Sigmoid colon (tissue), 7 donors: ENCODE measurements around the gene RNF182. TPM values are rescaled to one million over a fixed set of nuclear protein-coding genes. Genes with fewer than 3 reads are reported as not detected.

Experiments
- DNase-seq: peaks from one replicate; pipeline ENCODE4 v3.0.0-alpha.2; 2019
- H3K27ac ChIP-seq, 4 donors: fragments of 200-600 bp; sonication (generic); one replicate each; pipeline ENCODE4 v1.5.1; 2016 to 2019; ENCODE audit warnings: mild to moderate bottlenecking in 1 of 4
- H3K27me3 ChIP-seq, 3 donors: fragments of 200-600 bp; sonication (generic); one replicate each; pipeline ENCODE4 v1.5.1; 2019; ENCODE audit warnings: mild to moderate bottlenecking in 1 of 3
- H3K36me3 ChIP-seq, 4 donors: fragments of 200-600 bp; sonication (generic); one replicate each; pipeline ENCODE4 v1.5.1; 2016 to 2019
- H3K4me1 ChIP-seq, 4 donors: fragments of 200-600 bp; sonication (generic); one replicate each; pipeline ENCODE4 v1.5.1; 2017 to 2019
- H3K4me3 ChIP-seq, 4 donors: fragments of 200-600 bp; sonication (generic); one replicate each; pipeline ENCODE4 v1.5.1; 2017 to 2019; ENCODE audit warnings: mild to moderate bottlenecking in 2 of 4, moderate library complexity in 1 of 4
- H3K9me3 ChIP-seq, 4 donors: fragments of 200-600 bp in 3 of 4; sonication (generic) in 3 of 4; one replicate each; pipeline versions ENCODE4 v1.5.1 to v1.6.1; 2013 to 2019
- EP300 ChIP-seq, 4 donors: sonication (generic); formaldehyde crosslinking; IDR thresholded peaks; one replicate each; pipeline ENCODE4 v1.6.1; 2017; ENCODE audit warnings: antibody characterized with exemption in 4 of 4
- POLR2A ChIP-seq, 2 donors: fragments of 450-650 bp; IDR thresholded peaks; one replicate each; pipeline ENCODE4 v1.6.1; 2016; ENCODE audit warnings: antibody characterized with exemption in 2 of 2, mild to moderate bottlenecking in 2 of 2, moderate library complexity in 2 of 2
- POLR2AphosphoS5 ChIP-seq, 4 donors: sonication (generic); formaldehyde crosslinking; IDR thresholded peaks; one replicate each; pipeline ENCODE4 v1.6.1; 2017; ENCODE audit warnings: antibody characterized with exemption in 4 of 4
- WGBS, 2 donors: extraction: QIAGEN DNeasy Blood & Tissue Kit; methylation state at CpG; one replicate each; pipeline ENCODE4 v1.1.7; 2013; 5-methylcytosine and 5-hydroxymethylcytosine counted together
- intact Hi-C: fragments of 100-400 bp; cut with DNase I; formaldehyde crosslinking; loops from one replicate; pipeline ENCODE4 v1.15.1; 2023
- polyA plus RNA-seq, 3 donors: library from polyadenylated mRNA; stranded (reverse); fragments of 200-250 nt; gene quantifications; one replicate each; pipeline ENCODE4 v1.2.3, GENCODE V29; 2013
- total RNA-seq, 4 donors: library from RNA; depleted of rRNA; stranded (reverse); fragments of >200 nt; gene quantifications; one replicate each; pipeline ENCODE4 v1.1.0, GENCODE V29; 2016
- TF ChIP-seq, protein P1 (sequence below), 4 experiments: fragments of 450-650 bp in 3 of 4; fragments of 200-600 bp in 1 of 4; IDR thresholded peaks; one replicate each; pipeline ENCODE4 v1.5.1; 2016 to 2019; ENCODE audit warnings: antibody characterized with exemption in 4 of 4, mild to moderate bottlenecking in 3 of 4, moderate library complexity in 2 of 4
- donor health status: healthy with polysubstance abuse.
- donor health status: Bipolar disorder and iron deficiency.
- donor health status: healthy.

The RNF182 gene
- total and polyA plus RNA-seq, 7 donors = 0.06 to 0.71 (median 0.28) TPM; not detected in 2

DNA sequence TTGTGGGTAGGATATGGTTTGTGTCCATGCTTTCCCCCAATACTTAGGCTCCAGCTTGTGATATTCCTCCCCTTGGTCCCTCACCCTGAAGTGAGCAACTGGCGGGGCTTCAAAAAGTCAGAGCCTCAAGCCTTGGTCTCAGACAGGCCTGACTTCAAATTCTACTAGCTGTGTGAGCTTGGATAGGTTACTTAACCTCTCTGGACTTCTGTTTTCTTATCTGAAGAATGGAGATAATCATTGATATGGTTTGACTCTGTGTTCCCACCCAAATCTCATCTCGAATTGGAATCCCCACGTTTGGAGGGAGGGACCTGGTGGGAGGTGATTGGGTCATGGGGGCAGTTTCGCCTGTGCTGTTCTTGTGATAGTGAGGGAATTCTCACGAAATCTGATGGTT is 97.9 kb downstream of the RNF182 start:
- Histone ChIP-seq H3K27ac (no peak overlapping the region), H3K4me3 (no peak overlapping the region), H3K9me3 (no peaks in the 10 kb centered on the region), H3K27me3 (no peaks in the 10 kb centered on the region), H3K4me1 (no peaks in the 10 kb centered on the region), H3K36me3 (no peaks in the 10 kb centered on the region)
- intact Hi-C loops = no loop called here
- TF ChIP-seq EP300 (IDR thresholded peaks at IDR 0.05) = no peak
- TF ChIP-seq, protein P1, sequence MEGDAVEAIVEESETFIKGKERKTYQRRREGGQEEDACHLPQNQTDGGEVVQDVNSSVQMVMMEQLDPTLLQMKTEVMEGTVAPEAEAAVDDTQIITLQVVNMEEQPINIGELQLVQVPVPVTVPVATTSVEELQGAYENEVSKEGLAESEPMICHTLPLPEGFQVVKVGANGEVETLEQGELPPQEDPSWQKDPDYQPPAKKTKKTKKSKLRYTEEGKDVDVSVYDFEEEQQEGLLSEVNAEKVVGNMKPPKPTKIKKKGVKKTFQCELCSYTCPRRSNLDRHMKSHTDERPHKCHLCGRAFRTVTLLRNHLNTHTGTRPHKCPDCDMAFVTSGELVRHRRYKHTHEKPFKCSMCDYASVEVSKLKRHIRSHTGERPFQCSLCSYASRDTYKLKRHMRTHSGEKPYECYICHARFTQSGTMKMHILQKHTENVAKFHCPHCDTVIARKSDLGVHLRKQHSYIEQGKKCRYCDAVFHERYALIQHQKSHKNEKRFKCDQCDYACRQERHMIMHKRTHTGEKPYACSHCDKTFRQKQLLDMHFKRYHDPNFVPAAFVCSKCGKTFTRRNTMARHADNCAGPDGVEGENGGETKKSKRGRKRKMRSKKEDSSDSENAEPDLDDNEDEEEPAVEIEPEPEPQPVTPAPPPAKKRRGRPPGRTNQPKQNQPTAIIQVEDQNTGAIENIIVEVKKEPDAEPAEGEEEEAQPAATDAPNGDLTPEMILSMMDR (IDR thresholded peaks at IDR 0.05) = no peak
- no peak for TF ChIP-seq POLR2AphosphoS5 (IDR thresholded peaks at IDR 0.05)
- TF ChIP-seq POLR2A (IDR thresholded peaks at IDR 0.05) = no peak
- 78 to 90% methylated on average over 5 of the region's 5 CpGs for WGBS, 2 donors
- no peak for DNase-seq

DNA sequence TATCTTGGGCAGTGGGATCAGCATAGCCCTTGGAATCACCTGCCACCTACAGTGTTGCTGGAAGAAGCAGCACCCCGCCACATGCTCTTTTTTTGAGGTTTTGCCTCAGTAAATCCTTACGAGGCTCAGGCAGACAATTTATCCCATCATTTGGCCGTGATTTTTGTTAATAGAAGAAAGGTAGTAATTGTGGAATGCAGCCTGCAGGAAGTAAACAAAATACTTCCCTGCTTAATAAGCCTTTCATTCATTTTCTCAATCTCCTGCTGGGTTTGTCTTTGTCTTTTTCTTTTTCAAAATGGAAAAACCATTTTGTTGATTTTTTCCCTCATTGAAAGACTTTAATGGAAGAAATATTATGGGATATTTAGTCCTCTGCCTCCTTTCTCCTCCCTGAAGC is 99.1 kb downstream of the RNF182 start:
- WGBS, 2 donors = 70 to 79% methylated on average over 3 of the region's 3 CpGs
- DNase-seq = no peak
- Histone ChIP-seq H3K36me3 (no peaks in the 10 kb centered on the region), H3K4me1 (no peaks in the 10 kb centered on the region), H3K9me3 (no peaks in the 10 kb centered on the region), H3K27ac (no peak overlapping the region), H3K27me3 (no peaks in the 10 kb centered on the region), H3K4me3 (no peak overlapping the region)
- intact Hi-C loops = no loop called here
- TF ChIP-seq, protein P1 (IDR thresholded peaks at IDR 0.05) = no peak
- no peak for TF ChIP-seq POLR2AphosphoS5 (IDR thresholded peaks at IDR 0.05)
- TF ChIP-seq EP300 (IDR thresholded peaks at IDR 0.05) = no peak
- no peak for TF ChIP-seq POLR2A (IDR thresholded peaks at IDR 0.05)

DNA sequence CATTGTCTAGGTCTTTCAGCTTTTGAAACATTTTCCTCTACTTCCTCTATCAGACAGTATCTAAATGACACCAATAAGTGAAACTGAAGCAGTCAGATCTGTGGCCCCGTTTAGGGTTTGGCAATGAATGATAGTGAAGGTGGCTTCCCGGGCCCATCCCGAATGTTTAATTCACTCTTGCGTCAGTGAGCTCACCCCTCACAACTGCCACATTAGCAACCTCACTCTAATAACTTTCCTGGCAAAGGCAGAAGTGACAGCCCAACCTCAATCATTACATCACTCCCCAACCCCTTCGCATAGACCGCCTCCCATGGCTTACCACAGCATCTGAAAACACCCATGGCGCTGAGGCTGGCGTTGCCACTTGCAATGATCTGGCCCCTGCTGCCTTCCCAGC is 100.4 kb downstream of the RNF182 start:
- DNase-seq = no peak
- 74 to 75% methylated on average over 8 of the region's 8 CpGs for WGBS, 2 donors
- no peaks in the 10 kb centered on the region for H3K27me3 ChIP-seq
- H3K9me3 ChIP-seq = no peaks in the 10 kb centered on the region
- no peak for TF ChIP-seq POLR2AphosphoS5 (IDR thresholded peaks at IDR 0.05)
- TF ChIP-seq, protein P1 (IDR thresholded peaks at IDR 0.05) = no peak
- no peak for TF ChIP-seq EP300 (IDR thresholded peaks at IDR 0.05)
- no peak for TF ChIP-seq POLR2A (IDR thresholded peaks at IDR 0.05)
- no peak overlapping the region for H3K27ac ChIP-seq
- no peak overlapping the region for H3K4me3 ChIP-seq
- H3K4me1 ChIP-seq = no peaks in the 10 kb centered on the region
- no peaks in the 10 kb centered on the region for H3K36me3 ChIP-seq
- intact Hi-C loops = no loop called here

DNA sequence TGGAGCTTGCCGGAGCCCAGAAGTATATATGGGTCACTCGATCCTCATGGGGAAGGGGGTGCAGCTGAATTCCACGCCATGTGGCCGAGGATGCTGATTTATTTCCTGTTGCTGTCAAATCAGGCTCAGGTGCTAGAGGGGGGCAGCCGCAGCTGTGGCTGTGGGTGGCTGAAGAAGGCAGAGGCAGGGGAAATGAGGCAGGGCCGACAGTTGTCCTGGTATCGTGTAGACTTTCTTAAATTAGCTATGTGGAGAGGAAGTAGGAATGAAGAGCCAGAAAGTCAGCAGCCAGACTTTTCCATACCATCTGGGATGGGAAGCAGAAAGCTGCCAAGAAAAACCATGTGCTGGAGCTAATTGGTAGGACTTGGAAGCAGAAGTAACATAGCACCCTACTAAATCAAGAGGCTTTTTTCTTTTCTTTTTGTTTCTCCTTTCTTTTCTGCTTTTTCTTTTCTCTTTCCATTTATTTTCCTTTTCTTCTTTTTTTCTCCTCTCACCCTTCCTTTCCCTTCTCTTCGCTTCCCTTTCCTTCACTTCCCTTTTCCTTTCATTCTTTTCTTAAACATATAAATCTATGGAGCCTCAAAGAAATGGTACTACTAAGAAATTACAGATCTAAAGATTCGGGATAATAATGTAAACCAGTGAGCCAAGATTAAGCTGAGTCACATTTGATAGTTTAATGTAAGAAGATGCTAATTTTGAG is 102.2 kb downstream of the RNF182 start:
- H3K4me1 ChIP-seq = peaks cover 0 to 7% (median 5%) of the 10 kb centered on the region in 4 donors
- no peak for DNase-seq
- no peaks in the 10 kb centered on the region for H3K36me3 ChIP-seq
- TF ChIP-seq, protein P1 (IDR thresholded peaks at IDR 0.05) = no peak
- TF ChIP-seq POLR2A (IDR thresholded peaks at IDR 0.05) (no peak), POLR2AphosphoS5 (IDR thresholded peaks at IDR 0.05) (no peak), EP300 (IDR thresholded peaks at IDR 0.05) (no peak)
- no peak overlapping the region for H3K27ac ChIP-seq
- H3K9me3 ChIP-seq = no peaks in the 10 kb centered on the region
- intact Hi-C loops = no loop called here
- no peak overlapping the region for H3K4me3 ChIP-seq
- WGBS, 2 donors = 55 to 86% methylated on average over 9 of the region's 9 CpGs
- no peaks in the 10 kb centered on the region for H3K27me3 ChIP-seq

DNA sequence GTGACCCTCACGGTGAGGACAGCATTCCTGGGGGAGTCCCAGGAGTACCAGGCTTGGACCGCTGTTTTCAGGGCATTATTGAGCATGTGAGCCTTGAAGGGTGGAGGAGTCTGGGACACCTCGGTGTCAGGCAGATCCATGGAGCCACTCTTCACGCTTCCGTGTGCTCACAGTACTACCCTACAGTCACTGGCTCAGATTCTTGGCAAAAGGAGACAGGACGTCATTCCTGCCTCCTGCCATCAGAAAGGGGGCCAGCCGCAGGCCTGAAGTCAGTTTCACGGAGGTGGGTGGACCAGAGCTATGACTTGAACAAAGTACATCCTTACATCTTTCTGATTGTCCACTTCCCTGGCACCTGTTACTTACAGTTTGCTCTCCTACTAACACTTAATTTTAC is 103.9 kb downstream of the RNF182 start:
- no peak for DNase-seq
- Histone ChIP-seq H3K36me3 (no peaks in the 10 kb centered on the region), H3K9me3 (no peaks in the 10 kb centered on the region), H3K27me3 (no peaks in the 10 kb centered on the region), H3K27ac (no peak overlapping the region), H3K4me1 (peaks cover 0 to 7% (median 5%) of the 10 kb centered on the region in 4 donors), H3K4me3 (no peak overlapping the region)
- WGBS, 2 donors = 86 to 92% methylated on average over 8 of the region's 8 CpGs
- intact Hi-C loops = no loop called here
- no peak for TF ChIP-seq EP300 (IDR thresholded peaks at IDR 0.05)
- TF ChIP-seq POLR2A (IDR thresholded peaks at IDR 0.05) = no peak
- TF ChIP-seq, protein P1 (IDR thresholded peaks at IDR 0.05) = no peak
